B cell (primary cell): ENCODE measurements around the gene TP53BP1.

ENCODE experiments used
- EZH2 ChIP-seq: IDR thresholded peaks from 2 replicates; pipeline ENCODE4 v1.6.1; 2012; ENCODE audit warnings: borderline replicate concordance, low read depth, mild to moderate bottlenecking, moderate library complexity, low read length; ENCODE audit not compliant: insufficient read depth, poor library complexity, severe bottlenecking
- TF ChIP-seq, protein P1 (sequence below): fragments of 200-600 bp; IDR thresholded peaks from one replicate; pipeline ENCODE4 v1.8.0; 2022; ENCODE audit warnings: antibody characterized with exemption, mild to moderate bottlenecking

DNA sequence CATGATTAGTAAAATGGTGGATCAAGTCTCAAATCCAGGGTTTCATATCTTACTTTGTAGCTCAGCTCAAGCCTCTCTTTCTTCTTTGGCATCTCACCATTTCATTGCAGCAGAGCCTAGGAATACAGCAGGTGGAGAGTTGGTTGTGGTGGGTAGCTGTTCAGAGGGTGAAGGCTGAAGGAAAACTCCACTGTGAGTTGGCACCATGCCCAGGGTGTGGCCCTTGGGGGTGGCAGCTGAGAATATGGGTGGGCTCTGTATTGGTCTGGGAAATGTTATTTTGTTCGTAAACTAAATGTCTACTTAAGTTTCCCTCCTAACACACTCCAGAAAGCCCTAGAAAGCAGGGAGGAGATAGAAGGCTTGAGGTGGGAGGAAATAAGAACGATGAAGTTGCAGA, 22.8 kb upstream of the TP53BP1 start:
- TF ChIP-seq, protein P1, sequence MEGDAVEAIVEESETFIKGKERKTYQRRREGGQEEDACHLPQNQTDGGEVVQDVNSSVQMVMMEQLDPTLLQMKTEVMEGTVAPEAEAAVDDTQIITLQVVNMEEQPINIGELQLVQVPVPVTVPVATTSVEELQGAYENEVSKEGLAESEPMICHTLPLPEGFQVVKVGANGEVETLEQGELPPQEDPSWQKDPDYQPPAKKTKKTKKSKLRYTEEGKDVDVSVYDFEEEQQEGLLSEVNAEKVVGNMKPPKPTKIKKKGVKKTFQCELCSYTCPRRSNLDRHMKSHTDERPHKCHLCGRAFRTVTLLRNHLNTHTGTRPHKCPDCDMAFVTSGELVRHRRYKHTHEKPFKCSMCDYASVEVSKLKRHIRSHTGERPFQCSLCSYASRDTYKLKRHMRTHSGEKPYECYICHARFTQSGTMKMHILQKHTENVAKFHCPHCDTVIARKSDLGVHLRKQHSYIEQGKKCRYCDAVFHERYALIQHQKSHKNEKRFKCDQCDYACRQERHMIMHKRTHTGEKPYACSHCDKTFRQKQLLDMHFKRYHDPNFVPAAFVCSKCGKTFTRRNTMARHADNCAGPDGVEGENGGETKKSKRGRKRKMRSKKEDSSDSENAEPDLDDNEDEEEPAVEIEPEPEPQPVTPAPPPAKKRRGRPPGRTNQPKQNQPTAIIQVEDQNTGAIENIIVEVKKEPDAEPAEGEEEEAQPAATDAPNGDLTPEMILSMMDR = no peak
- TF ChIP-seq EZH2 = no peak
